ENCODE results near the gene TAS2R39. TPM values are rescaled to one million over a fixed set of nuclear protein-coding genes. Genes with fewer than 3 reads are reported as not detected.
A peak's percentile ranks its signal among the peaks of the same experiment; 100 is the strongest.
"Not testable (repeated sequence)": the region's sequence is repeated elsewhere in the genome, so short reads cannot be mapped to it uniquely, and the experiment has no call there.

The TAS2R39 gene
- polyA plus RNA-seq (ENCODE audit: insufficient read length in 3 of 3), result not detected
- long read RNA-seq, donor 1, result 0 reads
- long read RNA-seq, donor 2, result 0 reads
- long read RNA-seq, donor 3, partial matches to known transcripts, result 0 of 1 reads
- long read RNA-seq, donor 3, other reads (novel, unspliced or antisense), result 0 of 1 reads
- long read RNA-seq, donor 4, result 0 reads
- long read RNA-seq, donor 5, result 0 reads
- long read RNA-seq, donor 6, result 0 reads
- long read RNA-seq, donor 7, result 0 reads
- long read RNA-seq, donor 8, result 0 reads
- long read RNA-seq, donor 9, result 0 reads
- long read RNA-seq, donor 10, result 0 reads
- long read RNA-seq, donor 11, result 0 reads
- long read RNA-seq, donor 12, result 0 reads
- long read RNA-seq, donor 13, result 0 reads
- long read RNA-seq, donor 14, result 0 reads
- long read RNA-seq, donor 15, result 0 reads
- long read RNA-seq, donor 16, result 0 reads

- no peak for DNase-seq (ENCODE audit: extremely low read depth in 1 of 11, low read depth in 9 of 11, low spot score in 4 of 11)
Observed at GRCh38 chr7:143183024-143183423, at the start of gene TAS2R39. TSS of gene TAS2R39 (plus strand) at chr7:143183419. CDS start at chr7:143183419, 0 bp downstream.

GRCh38 chr7:143147070-143147469 lies 36.1 kb upstream of the TAS2R39 start:
- no peak for DNase-seq (ENCODE audit: extremely low read depth in 1 of 11, low read depth in 9 of 11, low spot score in 4 of 11)

GRCh38 chr7:143148050-143148449 lies 35.2 kb upstream of the TAS2R39 start:
- DNase-seq (ENCODE audit: extremely low read depth in 1 of 11, low read depth in 9 of 11, low spot score in 4 of 11), result no peak

DNA sequence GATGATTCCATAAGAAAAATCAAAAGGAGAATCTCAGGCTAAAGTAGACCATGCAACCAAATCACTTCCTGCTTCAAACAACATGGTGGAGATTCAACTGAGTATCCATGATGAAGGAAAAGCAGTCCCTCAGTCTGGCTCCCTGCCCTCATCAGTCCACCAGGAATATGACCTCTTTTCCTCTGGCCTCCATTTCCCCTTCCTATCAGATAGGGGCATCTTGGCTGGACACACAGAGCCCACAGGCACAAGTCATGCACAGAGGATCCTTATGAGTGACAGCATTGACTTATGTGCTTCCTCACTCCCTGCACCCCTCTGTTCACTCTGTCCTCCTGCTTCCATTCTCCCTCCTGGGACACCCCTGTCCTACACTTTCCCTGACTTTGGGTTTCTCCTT lies 34.6 kb upstream of the TAS2R39 start:
- no peak for DNase-seq (ENCODE audit: extremely low read depth in 1 of 11, low read depth in 9 of 11, low spot score in 4 of 11)

DNA sequence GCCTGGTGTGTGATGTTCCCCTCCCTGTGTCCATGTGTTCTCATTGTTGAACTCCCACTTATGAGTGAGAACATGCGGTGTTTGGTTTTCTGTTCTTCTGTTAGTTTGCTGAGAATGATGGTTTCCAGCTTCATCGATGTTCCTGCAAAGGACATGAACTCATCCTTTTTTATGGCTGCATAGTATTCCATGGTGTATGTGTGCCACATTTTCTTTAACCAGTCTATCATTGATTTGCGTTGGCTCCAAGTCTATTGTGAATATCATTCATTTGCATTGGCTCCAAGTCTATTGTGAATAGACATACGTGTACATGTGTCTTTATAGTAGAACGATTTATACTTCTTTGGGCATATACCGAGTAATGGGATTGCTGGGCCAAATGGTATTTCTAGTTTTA lies 32.5 kb upstream of the TAS2R39 start:
- not testable (repeated sequence) for DNase-seq (ENCODE audit: extremely low read depth in 1 of 11, low read depth in 9 of 11, low spot score in 4 of 11)

GRCh38 chr7:143158617-143159016 lies 24.6 kb upstream of the TAS2R39 start:
- DNase-seq (ENCODE audit: extremely low read depth in 1 of 11, low read depth in 9 of 11, low spot score in 4 of 11), result not testable (repeated sequence)

DNA sequence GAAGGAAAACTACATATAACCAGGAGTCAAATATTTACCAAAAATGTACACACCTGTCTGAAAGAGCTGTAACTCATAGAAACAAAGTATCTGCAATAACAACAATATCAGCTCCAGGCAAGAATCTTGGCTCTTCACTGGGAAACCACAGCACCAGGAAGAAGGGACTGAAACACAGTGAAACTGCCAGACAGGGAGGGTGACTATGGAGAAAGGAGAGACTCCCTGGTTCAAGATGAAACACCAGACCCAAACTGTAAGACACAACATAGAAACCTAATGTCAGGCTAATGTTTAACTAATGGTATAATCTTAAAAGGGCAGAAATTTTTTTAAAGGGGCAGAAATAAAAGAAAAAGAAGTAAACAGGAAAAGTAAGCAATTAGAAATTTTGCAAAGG lies 11.5 kb upstream of the TAS2R39 start:
- DNase-seq (ENCODE audit: extremely low read depth in 1 of 11, low read depth in 9 of 11, low spot score in 4 of 11), result no peak

- peak in 4 of 11 donors; percentile 2 to 8 (median 8) for DNase-seq (ENCODE audit: extremely low read depth in 1 of 11, low read depth in 9 of 11, low spot score in 4 of 11)
Observed at GRCh38 chr7:143172354-143172753, 10.9 kb upstream of the TAS2R39 start.

- no peak for DNase-seq (ENCODE audit: extremely low read depth in 1 of 11, low read depth in 9 of 11, low spot score in 4 of 11)
Observed at GRCh38 chr7:143176128-143176527, 7.1 kb upstream of the TAS2R39 start.

GRCh38 chr7:143177374-143178119 lies 5.7 kb upstream of the TAS2R39 start:
- DNase-seq (ENCODE audit: extremely low read depth in 1 of 11, low read depth in 9 of 11, low spot score in 4 of 11), result no peak

DNA sequence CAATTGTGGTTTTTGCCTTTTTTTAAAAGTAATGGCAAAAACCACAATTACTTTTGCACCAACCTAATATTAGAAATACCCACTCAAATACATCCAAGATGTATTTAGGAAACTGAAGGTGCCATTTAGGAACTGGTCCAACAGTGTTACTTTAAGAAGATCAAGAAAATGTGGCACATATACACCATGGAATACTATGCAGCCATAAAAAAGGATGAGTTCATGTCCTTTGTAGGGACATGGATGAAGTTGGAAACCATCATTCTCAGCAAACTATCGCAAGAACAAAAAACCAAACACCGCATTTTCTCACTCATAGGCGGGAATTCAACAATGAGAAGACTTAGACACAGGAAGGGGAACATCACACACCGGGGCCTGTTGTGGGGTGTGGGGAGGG lies 2.4 kb upstream of the TAS2R39 start:
- not testable (repeated sequence) for DNase-seq (ENCODE audit: extremely low read depth in 1 of 11, low read depth in 9 of 11, low spot score in 4 of 11)

DNA sequence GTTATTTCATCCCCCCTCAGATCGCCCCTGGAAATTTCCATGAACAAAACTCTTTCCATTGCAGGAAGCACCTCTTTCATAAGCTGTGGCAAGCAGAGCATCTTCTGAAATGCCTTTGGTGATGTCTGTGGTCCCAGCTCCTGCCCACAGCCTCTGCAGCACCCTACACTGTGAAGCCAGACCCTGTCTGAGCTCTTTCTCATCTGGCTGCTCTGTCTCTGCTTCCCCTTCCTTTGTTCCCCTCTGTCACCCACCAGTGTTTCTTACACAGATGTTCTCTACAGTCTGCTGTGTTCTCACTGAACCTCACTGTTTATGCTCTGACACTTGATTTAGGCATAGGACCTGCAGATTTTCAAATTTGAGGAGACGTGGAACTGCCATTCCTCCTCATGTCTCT lies 1.9 kb upstream of the TAS2R39 start:
- no peak for DNase-seq (ENCODE audit: extremely low read depth in 1 of 11, low read depth in 9 of 11, low spot score in 4 of 11)

DNA sequence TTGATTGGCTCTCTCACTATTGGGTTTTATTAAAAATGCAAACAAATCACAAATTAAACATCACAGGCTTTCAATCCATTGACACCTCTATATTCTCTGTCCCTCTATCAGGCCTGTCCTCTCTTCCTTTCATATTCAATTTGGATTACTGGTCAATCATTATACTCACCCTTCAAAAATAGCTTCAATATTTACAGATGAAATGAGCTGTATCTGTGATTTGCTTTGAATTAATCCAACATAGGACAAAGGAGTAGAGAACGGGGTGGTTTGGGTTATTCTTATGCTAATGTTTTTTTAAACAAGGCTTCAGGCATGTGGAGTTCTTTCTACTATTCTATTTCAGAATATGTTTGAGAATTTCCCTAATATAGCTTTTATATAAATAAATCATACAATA lies 2.3 kb downstream of the TAS2R39 start:
- DNase-seq (ENCODE audit: extremely low read depth in 1 of 11, low read depth in 9 of 11, low spot score in 4 of 11), result no peak

DNA sequence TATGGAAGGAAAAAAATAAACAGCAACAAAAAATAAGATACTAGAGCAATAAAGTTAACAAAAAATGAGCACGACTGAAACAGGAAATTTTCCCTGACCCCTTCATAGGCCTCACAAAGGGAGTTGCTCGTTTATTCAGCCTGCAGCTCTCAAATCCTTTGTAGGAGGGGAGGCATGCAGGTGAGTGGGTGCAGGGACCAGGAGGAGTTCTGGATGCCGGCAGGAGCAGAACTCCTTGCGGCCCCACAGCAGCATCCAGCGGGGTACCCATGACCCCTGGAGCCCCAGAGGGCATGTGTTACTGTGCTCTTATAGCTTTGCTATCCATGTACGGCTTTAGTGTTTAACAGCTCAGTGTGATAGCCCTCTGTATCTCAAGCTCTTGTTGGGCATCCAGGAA lies 5.8 kb downstream of the TAS2R39 start:
- no peak for DNase-seq (ENCODE audit: extremely low read depth in 1 of 11, low read depth in 9 of 11, low spot score in 4 of 11)

- no peak for DNase-seq (ENCODE audit: extremely low read depth in 1 of 11, low read depth in 9 of 11, low spot score in 4 of 11)
Observed at GRCh38 chr7:143193880-143194279, 10.7 kb downstream of the TAS2R39 start.

DNA sequence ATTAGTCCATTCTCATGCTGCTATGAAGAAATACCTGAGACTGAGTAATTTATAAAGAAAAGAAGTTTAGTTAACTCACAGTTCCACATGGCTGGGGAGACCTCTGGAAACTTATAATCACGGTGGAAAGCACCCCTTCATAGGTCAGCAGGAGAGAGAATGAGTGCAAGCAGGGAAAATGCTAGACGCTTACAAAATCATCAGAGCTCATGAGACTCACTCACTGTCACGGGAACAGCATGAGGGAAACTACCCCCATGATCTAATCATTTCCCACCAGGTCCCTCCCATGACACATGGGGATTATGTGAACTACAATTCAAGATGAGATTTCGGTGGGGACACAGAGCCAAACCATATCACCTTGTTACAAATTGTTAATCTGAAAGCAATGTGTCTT lies 15.8 kb downstream of the TAS2R39 start:
- no peak for DNase-seq (ENCODE audit: extremely low read depth in 1 of 11, low read depth in 9 of 11, low spot score in 4 of 11)

DNA sequence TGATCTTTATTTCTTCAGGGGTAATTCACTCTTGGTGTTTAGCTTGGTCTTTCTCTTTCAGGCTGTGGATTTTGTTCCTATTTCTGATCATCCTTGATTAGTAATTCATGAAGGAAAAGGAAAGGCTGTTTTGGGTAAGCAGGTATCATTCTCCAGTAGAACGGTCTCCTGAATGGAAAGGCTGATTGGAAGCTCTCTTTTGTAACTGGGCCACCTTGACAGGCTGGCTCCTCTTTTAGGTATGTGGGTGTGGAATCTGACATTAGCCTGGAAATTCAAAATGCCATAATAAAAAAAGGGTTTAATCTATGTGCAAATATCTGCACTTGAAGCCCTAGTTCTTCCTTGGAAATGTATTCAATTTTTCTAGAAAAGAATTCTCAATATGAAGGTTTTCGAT lies 18.9 kb downstream of the TAS2R39 start:
- DNase-seq (ENCODE audit: extremely low read depth in 1 of 11, low read depth in 9 of 11, low spot score in 4 of 11), result no peak

- no peak for DNase-seq (ENCODE audit: extremely low read depth in 1 of 11, low read depth in 9 of 11, low spot score in 4 of 11)
Observed at GRCh38 chr7:143203386-143203785, 20.2 kb downstream of the TAS2R39 start.

- DNase-seq (ENCODE audit: extremely low read depth in 1 of 11, low read depth in 9 of 11, low spot score in 4 of 11), result no peak
Observed at GRCh38 chr7:143205560-143206293, 22.5 kb downstream of the TAS2R39 start.

DNA sequence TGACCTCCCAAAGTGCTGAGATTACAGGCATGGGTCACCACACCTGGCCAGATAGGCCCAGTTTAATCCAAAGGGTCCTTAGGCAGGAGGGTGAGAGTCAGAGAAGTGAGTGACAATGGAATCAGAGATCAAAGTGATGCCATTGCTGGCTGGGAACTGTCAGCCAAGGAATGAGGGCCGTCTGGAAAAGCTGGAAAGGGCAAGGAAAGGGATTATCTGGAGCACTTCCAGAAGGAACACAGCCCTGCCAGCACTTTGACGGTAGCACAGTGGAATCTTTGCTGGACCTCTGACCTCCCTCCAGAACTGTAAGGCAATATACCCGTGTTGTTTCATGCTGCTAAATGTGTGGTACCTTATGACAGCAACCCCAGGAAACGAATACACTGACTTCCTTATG lies 27.3 kb downstream of the TAS2R39 start:
- DNase-seq (ENCODE audit: extremely low read depth in 1 of 11, low read depth in 9 of 11, low spot score in 4 of 11), result no peak
